WTC11 (cell line): ENCODE data around the gene TFB1M. TPM values are rescaled to one million over a fixed set of nuclear protein-coding genes. Genes with fewer than 3 reads are reported as not detected.

Experiments
- ATAC-seq: fragments of 200-7000 bp; cut with Tn5 transposase; 2 replicates; pipeline ENCODE4 v1.10.0; 2021; ENCODE audit warnings: mild to moderate bottlenecking, moderate library complexity
- CTCF ChIA-PET: fragments of 300-600 bp; sonication (Branson Sonifier 250); formaldehyde crosslinking; loops from one replicate; lab custom pipeline; 2021; ENCODE audit warnings: antibody characterized with exemption; lab: Charles Lee
- POLR2A ChIA-PET: fragments of 350-600 bp; sonication (Branson Sonifier 250); formaldehyde crosslinking; loops from one replicate; lab custom pipeline; 2021; ENCODE audit warnings: antibody characterized with exemption; lab: Charles Lee
- DNase-seq: peaks from one replicate; pipeline ENCODE4 v3.0.0; 2021; ENCODE audit warnings: low spot score
- H3K27ac Mint-ChIP-seq: 2 replicates; pipeline ENCODE4 v1.8.0; 2021; ENCODE audit warnings: mixed read lengths
- H3K27me3 Mint-ChIP-seq: 2 replicates; pipeline ENCODE4 v1.8.0; 2021; ENCODE audit warnings: low read depth, mild to moderate bottlenecking, moderate library complexity, mixed read lengths
- H3K36me3 Mint-ChIP-seq: 2 replicates; pipeline ENCODE4 v1.8.0; 2021; ENCODE audit warnings: mixed read lengths
- H3K4me1 Mint-ChIP-seq: 2 replicates; pipeline ENCODE4 v1.8.0; 2022; ENCODE audit warnings: mixed read lengths
- H3K4me3 Mint-ChIP-seq: 2 replicates; pipeline ENCODE4 v1.8.0; 2021; ENCODE audit warnings: mild to moderate bottlenecking, moderate library complexity, mixed read lengths
- H3K9me3 Mint-ChIP-seq: 2 replicates; pipeline ENCODE4 v1.8.0; 2021; ENCODE audit warnings: mixed read lengths
- ATF1 ChIP-seq: sonication (generic); formaldehyde crosslinking; IDR thresholded peaks from 2 replicates; pipeline ENCODE4 v1.8.1; 2023; ENCODE audit warnings: mild to moderate bottlenecking, moderate library complexity, missing genetic modification reagents
- ATF2 ChIP-seq: sonication (generic); formaldehyde crosslinking; IDR thresholded peaks from 2 replicates; pipeline ENCODE4 v1.8.1; 2022; ENCODE audit warnings: low read depth, missing genetic modification reagents, borderline replicate concordance
- CBFB ChIP-seq: sonication (generic); formaldehyde crosslinking; IDR thresholded peaks from 2 replicates; pipeline ENCODE4 v1.8.1; 2022; ENCODE audit warnings: mild to moderate bottlenecking, low read depth, missing genetic modification reagents
- CREM ChIP-seq: sonication (generic); formaldehyde crosslinking; IDR thresholded peaks from 2 replicates; pipeline ENCODE4 v1.8.1; 2022; ENCODE audit warnings: mild to moderate bottlenecking, missing genetic modification reagents, moderate library complexity
- FOXP1 ChIP-seq: sonication (generic); formaldehyde crosslinking; IDR thresholded peaks from 2 replicates; pipeline ENCODE4 v1.8.0; 2022; ENCODE audit warnings: missing genetic modification reagents, mild to moderate bottlenecking, moderate library complexity, borderline replicate concordance
- IRF2 ChIP-seq: sonication (generic); formaldehyde crosslinking; IDR thresholded peaks from 2 replicates; pipeline ENCODE4 v1.8.0; 2022; ENCODE audit warnings: low read depth, missing genetic modification reagents, borderline replicate concordance
- JAZF1 ChIP-seq: fragments of 250-450 bp; sonication (Bioruptor Pico); IDR thresholded peaks from 2 replicates; pipeline ENCODE4 v1.9.0; 2021; ENCODE audit warnings: moderate library complexity, mild to moderate bottlenecking, inconsistent platforms
- JUN ChIP-seq: sonication (generic); formaldehyde crosslinking; IDR thresholded peaks from 2 replicates; pipeline ENCODE4 v1.8.0; 2023; ENCODE audit warnings: mild to moderate bottlenecking, missing genetic modification reagents
- KAT7 ChIP-seq: sonication (generic); formaldehyde crosslinking; IDR thresholded peaks from 2 replicates; pipeline ENCODE4 v1.8.1; 2023; ENCODE audit warnings: missing genetic modification reagents, mild to moderate bottlenecking, borderline replicate concordance
- NFYB ChIP-seq: sonication (generic); formaldehyde crosslinking; conservative IDR thresholded peaks from 2 replicates; pipeline ENCODE4 v1.8.0; 2022; ENCODE audit warnings: low read depth, missing genetic modification reagents
- NR1H2 ChIP-seq: sonication (generic); formaldehyde crosslinking; IDR thresholded peaks from 2 replicates; pipeline ENCODE4 v1.9.0; 2021; ENCODE audit warnings: mild to moderate bottlenecking, moderate library complexity, missing genetic modification reagents
- NR2C2 ChIP-seq: sonication (generic); formaldehyde crosslinking; IDR thresholded peaks from 2 replicates; pipeline ENCODE4 v1.8.0; 2022; ENCODE audit warnings: mild to moderate bottlenecking, missing genetic modification reagents
- RELA ChIP-seq: sonication (generic); formaldehyde crosslinking; IDR thresholded peaks from 2 replicates; pipeline ENCODE4 v1.8.1; 2022; ENCODE audit warnings: missing genetic modification reagents, mild to moderate bottlenecking, borderline replicate concordance
- RORB ChIP-seq: fragments of 250-450 bp; sonication (Bioruptor Pico); IDR thresholded peaks from 2 replicates; pipeline ENCODE4 v1.9.0; 2021; ENCODE audit warnings: mild to moderate bottlenecking
- SMAD3 ChIP-seq: sonication (generic); formaldehyde crosslinking; IDR thresholded peaks from 2 replicates; pipeline ENCODE4 v1.8.0; 2022; ENCODE audit warnings: missing genetic modification reagents, mild to moderate bottlenecking, borderline replicate concordance
- TEAD4 ChIP-seq: sonication (generic); formaldehyde crosslinking; IDR thresholded peaks from 2 replicates; pipeline ENCODE4 v1.8.0; 2022; ENCODE audit warnings: mild to moderate bottlenecking, missing genetic modification reagents
- ZBTB21 ChIP-seq: sonication (generic); formaldehyde crosslinking; IDR thresholded peaks from 2 replicates; pipeline ENCODE4 v1.8.1; 2023; ENCODE audit warnings: mild to moderate bottlenecking, missing genetic modification reagents, borderline replicate concordance
- ZNF138 ChIP-seq: sonication (generic); formaldehyde crosslinking; conservative IDR thresholded peaks from 2 replicates; pipeline ENCODE4 v1.8.1; 2022; ENCODE audit warnings: mild to moderate bottlenecking, moderate library complexity, missing genetic modification reagents
- ZNF219 ChIP-seq: sonication (generic); formaldehyde crosslinking; IDR thresholded peaks from 2 replicates; pipeline ENCODE4 v1.8.0; 2023; ENCODE audit warnings: missing genetic modification reagents, mild to moderate bottlenecking, borderline replicate concordance
- ZNF263 ChIP-seq: sonication (generic); formaldehyde crosslinking; IDR thresholded peaks from 2 replicates; pipeline ENCODE4 v1.8.1; 2022; ENCODE audit warnings: low read depth, mild to moderate bottlenecking, moderate library complexity, missing genetic modification reagents
- ZNF317 ChIP-seq: sonication (generic); formaldehyde crosslinking; IDR thresholded peaks from 2 replicates; pipeline ENCODE4 v1.8.1; 2023; ENCODE audit warnings: low read depth, mild to moderate bottlenecking, moderate library complexity, missing genetic modification reagents, borderline replicate concordance
- ZNF396 ChIP-seq: fragments of 250-450 bp; sonication (Bioruptor Pico); IDR thresholded peaks from 2 replicates; pipeline ENCODE4 v1.8.0; 2021; ENCODE audit warnings: mild to moderate bottlenecking, moderate library complexity, borderline replicate concordance
- ZNF416 ChIP-seq: fragments of 250-450 bp; sonication (Bioruptor Pico); IDR thresholded peaks from 2 replicates; pipeline ENCODE4 v1.9.0; 2021; ENCODE audit warnings: mild to moderate bottlenecking, inconsistent platforms
- total RNA-seq: library from RNA; stranded (reverse); gene quantifications from 3 replicates; pipeline ENCODE4 v1.2.3, GENCODE V29; 2021
- TF ChIP-seq, protein P1 (sequence below): sonication (generic); formaldehyde crosslinking; IDR thresholded peaks from 2 replicates; pipeline ENCODE4 v1.8.0; 2022; ENCODE audit warnings: mild to moderate bottlenecking, missing genetic modification reagents
- TF ChIP-seq, protein P2 (sequence below): sonication (generic); formaldehyde crosslinking; IDR thresholded peaks from 2 replicates; pipeline ENCODE4 v1.8.1; 2023; ENCODE audit warnings: mild to moderate bottlenecking, missing genetic modification reagents
- TF ChIP-seq, protein P3 (sequence below): sonication (generic); formaldehyde crosslinking; conservative IDR thresholded peaks from 2 replicates; pipeline ENCODE4 v1.8.1; 2023; ENCODE audit warnings: mild to moderate bottlenecking, low read depth, missing genetic modification reagents, moderate library complexity
- TF ChIP-seq, protein P4 (sequence below): fragments of 250-450 bp; sonication (Bioruptor Pico); IDR thresholded peaks from 2 replicates; pipeline ENCODE4 v1.9.0; 2021; ENCODE audit warnings: mild to moderate bottlenecking

TFB1M gene
- total RNA-seq, 1 experiment from 2014 or later = 41.8 TPM

DNA sequence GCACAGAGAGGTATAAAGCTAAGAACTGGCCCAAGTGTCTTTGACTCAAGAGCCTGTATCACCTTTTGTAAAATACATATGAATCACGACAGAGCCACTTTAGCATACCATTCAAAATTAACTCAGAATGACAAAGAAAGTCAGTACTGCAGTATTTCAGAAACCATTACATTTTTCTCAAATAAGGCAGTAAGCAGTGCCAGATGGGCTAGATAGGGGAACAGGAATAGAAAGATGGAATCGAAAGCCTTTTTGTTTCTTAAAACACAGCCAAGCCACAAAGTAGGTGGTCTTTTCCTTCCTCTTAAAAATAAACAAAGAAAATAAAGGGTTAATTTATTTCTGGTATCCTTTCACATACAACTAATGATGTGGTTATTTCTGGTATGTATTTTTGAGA lies 40.2 kb downstream of the TFB1M start:
- TF ChIP-seq CREM (CRISPR knock-in tag) (no peak), JAZF1 (CRISPR knock-in tag) (no peak), NR1H2 (CRISPR knock-in tag) (no peak), ZNF263 (CRISPR knock-in tag) (no peak), ZNF219 (CRISPR knock-in tag) (no peak), ATF2 (CRISPR knock-in tag) (no peak), FOXP1 (no peak), ATF1 (CRISPR knock-in tag) (no peak), SMAD3 (CRISPR knock-in tag) (no peak), ZNF416 (CRISPR knock-in tag) (no peak), ZBTB21 (no peak)
- TF ChIP-seq, protein P1, sequence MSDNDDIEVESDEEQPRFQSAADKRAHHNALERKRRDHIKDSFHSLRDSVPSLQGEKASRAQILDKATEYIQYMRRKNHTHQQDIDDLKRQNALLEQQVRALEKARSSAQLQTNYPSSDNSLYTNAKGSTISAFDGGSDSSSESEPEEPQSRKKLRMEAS (CRISPR knock-in tag) = no peak
- TF ChIP-seq, protein P2, sequence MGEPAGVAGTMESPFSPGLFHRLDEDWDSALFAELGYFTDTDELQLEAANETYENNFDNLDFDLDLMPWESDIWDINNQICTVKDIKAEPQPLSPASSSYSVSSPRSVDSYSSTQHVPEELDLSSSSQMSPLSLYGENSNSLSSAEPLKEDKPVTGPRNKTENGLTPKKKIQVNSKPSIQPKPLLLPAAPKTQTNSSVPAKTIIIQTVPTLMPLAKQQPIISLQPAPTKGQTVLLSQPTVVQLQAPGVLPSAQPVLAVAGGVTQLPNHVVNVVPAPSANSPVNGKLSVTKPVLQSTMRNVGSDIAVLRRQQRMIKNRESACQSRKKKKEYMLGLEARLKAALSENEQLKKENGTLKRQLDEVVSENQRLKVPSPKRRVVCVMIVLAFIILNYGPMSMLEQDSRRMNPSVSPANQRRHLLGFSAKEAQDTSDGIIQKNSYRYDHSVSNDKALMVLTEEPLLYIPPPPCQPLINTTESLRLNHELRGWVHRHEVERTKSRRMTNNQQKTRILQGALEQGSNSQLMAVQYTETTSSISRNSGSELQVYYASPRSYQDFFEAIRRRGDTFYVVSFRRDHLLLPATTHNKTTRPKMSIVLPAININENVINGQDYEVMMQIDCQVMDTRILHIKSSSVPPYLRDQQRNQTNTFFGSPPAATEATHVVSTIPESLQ (CRISPR knock-in tag) = no peak
- Mint-ChIP-seq H3K27ac (0 out of 2 replicates have a peak overlapping the region, but pooled peaks have one; percentile 47), H3K36me3 (peaks cover 21% of the 10 kb centered on the region), H3K4me3 (no peak overlapping the region), H3K4me1 (peaks cover 20% of the 10 kb centered on the region), H3K9me3 (no peaks in the 10 kb centered on the region), H3K27me3 (no peaks in the 10 kb centered on the region)
- ChIA-PET POLR2A (no interaction called here), CTCF (no interaction called here)
- DNase-seq (no peak), ATAC-seq (no peak)

- peak; percentile 88 for ATAC-seq
- ChIA-PET POLR2A (no interaction called here), CTCF (no interaction called here)
- H3K4me3 Mint-ChIP-seq = no peak overlapping the region
- peak overlapping the region; percentile 95 for H3K27ac Mint-ChIP-seq
- peaks cover 16% of the 10 kb centered on the region; the same call in 1 of the 2 replicates for H3K36me3 Mint-ChIP-seq
- H3K9me3 Mint-ChIP-seq = no peaks in the 10 kb centered on the region
- H3K4me1 Mint-ChIP-seq = peaks cover 20% of the 10 kb centered on the region
- no peaks in the 10 kb centered on the region for H3K27me3 Mint-ChIP-seq
- DNase-seq = no peak
- TF ChIP-seq ZNF138 (CRISPR knock-in tag) = no peak
- no peak for TF ChIP-seq ZNF317 (CRISPR knock-in tag)
- no peak for TF ChIP-seq CBFB (CRISPR knock-in tag)
- TF ChIP-seq NFYB (CRISPR knock-in tag) = no peak
- no peak for TF ChIP-seq IRF2
- TF ChIP-seq ZNF416 (CRISPR knock-in tag) = no peak
- TF ChIP-seq KAT7 (CRISPR knock-in tag) = no peak
- no peak for TF ChIP-seq RELA (CRISPR knock-in tag)
- TF ChIP-seq NR2C2 (CRISPR knock-in tag) = no peak
- no peak for TF ChIP-seq RORB
- TF ChIP-seq JUN (CRISPR knock-in tag) = no peak
- no peak for TF ChIP-seq ZNF396
- no peak for TF ChIP-seq TEAD4 (CRISPR knock-in tag)
- no peak for TF ChIP-seq JAZF1 (CRISPR knock-in tag)
- TF ChIP-seq, protein P3, sequence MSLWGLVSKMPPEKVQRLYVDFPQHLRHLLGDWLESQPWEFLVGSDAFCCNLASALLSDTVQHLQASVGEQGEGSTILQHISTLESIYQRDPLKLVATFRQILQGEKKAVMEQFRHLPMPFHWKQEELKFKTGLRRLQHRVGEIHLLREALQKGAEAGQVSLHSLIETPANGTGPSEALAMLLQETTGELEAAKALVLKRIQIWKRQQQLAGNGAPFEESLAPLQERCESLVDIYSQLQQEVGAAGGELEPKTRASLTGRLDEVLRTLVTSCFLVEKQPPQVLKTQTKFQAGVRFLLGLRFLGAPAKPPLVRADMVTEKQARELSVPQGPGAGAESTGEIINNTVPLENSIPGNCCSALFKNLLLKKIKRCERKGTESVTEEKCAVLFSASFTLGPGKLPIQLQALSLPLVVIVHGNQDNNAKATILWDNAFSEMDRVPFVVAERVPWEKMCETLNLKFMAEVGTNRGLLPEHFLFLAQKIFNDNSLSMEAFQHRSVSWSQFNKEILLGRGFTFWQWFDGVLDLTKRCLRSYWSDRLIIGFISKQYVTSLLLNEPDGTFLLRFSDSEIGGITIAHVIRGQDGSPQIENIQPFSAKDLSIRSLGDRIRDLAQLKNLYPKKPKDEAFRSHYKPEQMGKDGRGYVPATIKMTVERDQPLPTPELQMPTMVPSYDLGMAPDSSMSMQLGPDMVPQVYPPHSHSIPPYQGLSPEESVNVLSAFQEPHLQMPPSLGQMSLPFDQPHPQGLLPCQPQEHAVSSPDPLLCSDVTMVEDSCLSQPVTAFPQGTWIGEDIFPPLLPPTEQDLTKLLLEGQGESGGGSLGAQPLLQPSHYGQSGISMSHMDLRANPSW (CRISPR knock-in tag) = no peak
- no peak for TF ChIP-seq FOXP1
- TF ChIP-seq, protein P4, sequence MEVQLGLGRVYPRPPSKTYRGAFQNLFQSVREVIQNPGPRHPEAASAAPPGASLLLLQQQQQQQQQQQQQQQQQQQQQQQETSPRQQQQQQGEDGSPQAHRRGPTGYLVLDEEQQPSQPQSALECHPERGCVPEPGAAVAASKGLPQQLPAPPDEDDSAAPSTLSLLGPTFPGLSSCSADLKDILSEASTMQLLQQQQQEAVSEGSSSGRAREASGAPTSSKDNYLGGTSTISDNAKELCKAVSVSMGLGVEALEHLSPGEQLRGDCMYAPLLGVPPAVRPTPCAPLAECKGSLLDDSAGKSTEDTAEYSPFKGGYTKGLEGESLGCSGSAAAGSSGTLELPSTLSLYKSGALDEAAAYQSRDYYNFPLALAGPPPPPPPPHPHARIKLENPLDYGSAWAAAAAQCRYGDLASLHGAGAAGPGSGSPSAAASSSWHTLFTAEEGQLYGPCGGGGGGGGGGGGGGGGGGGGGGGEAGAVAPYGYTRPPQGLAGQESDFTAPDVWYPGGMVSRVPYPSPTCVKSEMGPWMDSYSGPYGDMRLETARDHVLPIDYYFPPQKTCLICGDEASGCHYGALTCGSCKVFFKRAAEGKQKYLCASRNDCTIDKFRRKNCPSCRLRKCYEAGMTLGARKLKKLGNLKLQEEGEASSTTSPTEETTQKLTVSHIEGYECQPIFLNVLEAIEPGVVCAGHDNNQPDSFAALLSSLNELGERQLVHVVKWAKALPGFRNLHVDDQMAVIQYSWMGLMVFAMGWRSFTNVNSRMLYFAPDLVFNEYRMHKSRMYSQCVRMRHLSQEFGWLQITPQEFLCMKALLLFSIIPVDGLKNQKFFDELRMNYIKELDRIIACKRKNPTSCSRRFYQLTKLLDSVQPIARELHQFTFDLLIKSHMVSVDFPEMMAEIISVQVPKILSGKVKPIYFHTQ = no peak
These were observed 40.9 kb downstream of the TFB1M start for GRCh38 chr6:155273431-155273830.
